ENCODE results near the gene OR2T10. TPM values are rescaled to one million over a fixed set of nuclear protein-coding genes. Genes with fewer than 3 reads are reported as not detected.
"Not testable (repeated sequence)": the region's sequence is repeated elsewhere in the genome, so short reads cannot be mapped to it uniquely, and the experiment has no call there.

OR2T10 gene
- polyA plus RNA-seq (2012; ENCODE audit: missing spikeins), result 0.23 TPM

- TF ChIP-seq POLR2AphosphoS5 (IDR thresholded peaks at IDR 0.05; ENCODE audit: low read depth, low read length) (no peak), POLR2A (IDR thresholded peaks at IDR 0.05; ENCODE audit: low read depth, low read length) (no peak), TAF1 (IDR thresholded peaks at IDR 0.05; ENCODE audit: borderline replicate concordance, low read depth, low read length) (no peak)
- FAIRE-seq, result no peak
- DNase-seq (ENCODE audit: insufficient read length), result no peak
Observed at GRCh38 chr1:248597589-248597988, at the start of gene OR2T10. Gene OR2T10 (minus strand): TSS chr1:248597700. CDS start chr1:248593768, 3,932 bp downstream.

DNA sequence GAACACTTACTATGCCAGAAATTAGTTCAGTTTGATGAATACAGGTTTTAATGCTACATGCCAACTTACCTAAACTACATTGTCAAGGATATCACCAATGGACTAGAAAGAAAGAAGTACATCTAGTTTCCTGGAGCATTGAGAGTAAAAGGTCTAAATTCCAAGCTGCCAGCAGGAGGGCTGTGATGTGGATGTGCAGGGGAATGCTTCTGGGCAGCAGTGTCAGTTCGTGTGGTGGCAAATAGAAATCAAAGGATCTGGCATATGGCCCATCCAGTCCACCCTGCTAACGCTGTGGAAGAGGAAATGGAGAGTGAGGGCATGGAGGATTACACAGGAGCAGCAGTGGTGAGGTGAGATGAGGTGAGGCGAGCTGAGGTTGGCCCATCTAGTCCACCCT, 47.7 kb upstream of the OR2T10 start, which contains the start of gene OR2T35:
Gene OR2T35, minus strand, starts transcription at position 101 of the 400 bp plus-strand sequence. CDS start 6,020 bp downstream, outside the sequence.
- not testable (repeated sequence) for DNase-seq (ENCODE audit: insufficient read length); FAIRE-seq

- DNase-seq (ENCODE audit: insufficient read length), result not testable (repeated sequence)
- peak; percentile 100 for FAIRE-seq
Observed at GRCh38 chr1:248642971-248643651, 45.6 kb upstream of the OR2T10 start.

GRCh38 chr1:248641583-248641982, 44.1 kb upstream of the OR2T10 start:
- DNase-seq (ENCODE audit: insufficient read length), result not testable (repeated sequence)
- peak; percentile 98 for FAIRE-seq

- peak; percentile 90 for FAIRE-seq
Observed at GRCh38 chr1:248640906-248641305, 43.4 kb upstream of the OR2T10 start.

GRCh38 chr1:248639652-248640051, 42.2 kb upstream of the OR2T10 start:
- FAIRE-seq, result peak; percentile 96
- DNase-seq (ENCODE audit: insufficient read length), result not testable (repeated sequence)

More at GRCh38 chr1:248640906-248641305, 43.4 kb upstream of the OR2T10 start:
- not testable (repeated sequence) for DNase-seq (ENCODE audit: insufficient read length)

DNA sequence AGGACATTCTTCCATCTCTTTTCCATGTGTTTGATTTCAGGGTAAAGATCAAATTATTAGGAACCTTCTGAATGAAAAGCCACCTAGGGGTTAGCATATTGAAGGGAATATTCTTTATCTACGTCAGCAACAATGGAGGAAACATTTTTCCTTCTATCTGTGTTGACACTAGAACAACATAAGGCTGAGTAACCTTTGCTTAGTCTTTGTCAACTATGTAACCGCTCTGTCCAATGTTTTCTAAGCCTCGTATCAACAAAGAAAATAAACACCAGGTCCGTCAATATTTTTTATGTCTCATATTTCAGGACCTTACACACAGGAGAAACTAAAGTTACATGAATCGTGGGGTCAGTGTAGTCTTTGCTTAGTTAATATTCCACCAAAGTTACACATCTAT, 39.1 kb upstream of the OR2T10 start:
- not testable (repeated sequence) for FAIRE-seq; DNase-seq (ENCODE audit: insufficient read length)

DNA sequence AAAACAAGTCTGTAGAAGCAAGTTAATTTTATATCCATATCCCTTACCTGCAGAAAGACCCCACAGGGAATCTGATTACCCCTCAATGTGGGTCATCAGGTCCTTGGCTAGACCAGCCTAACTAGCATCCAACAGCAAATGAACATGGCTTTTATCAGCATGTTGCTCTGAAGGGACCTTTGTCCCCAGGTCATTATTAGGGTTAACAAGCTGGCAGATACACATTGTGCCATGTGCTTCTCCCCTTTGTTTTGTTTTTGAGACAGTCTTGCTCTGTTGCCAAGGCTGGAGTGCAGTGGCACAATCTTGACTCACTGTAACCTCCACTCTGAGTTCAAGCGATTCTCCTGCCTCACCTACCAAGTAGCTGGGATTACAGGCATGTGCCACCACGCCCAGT, 37.5 kb upstream of the OR2T10 start, which contains the start of gene OR2T11:
Gene OR2T11, minus strand, starts transcription at position 101 of the 400 bp plus-strand sequence. CDS start 7,963 bp downstream, outside the sequence.
- FAIRE-seq, result peak; percentile 75
- DNase-seq (ENCODE audit: insufficient read length), result not testable (repeated sequence)

GRCh38 chr1:248631354-248632008, 34.0 kb upstream of the OR2T10 start:
- no peak for FAIRE-seq
- TF ChIP-seq POLR2A (IDR thresholded peaks at IDR 0.05; ENCODE audit: low read depth, low read length) (no peak), TAF1 (IDR thresholded peaks at IDR 0.05; ENCODE audit: borderline replicate concordance, low read depth, low read length) (no peak), POLR2AphosphoS5 (IDR thresholded peaks at IDR 0.05; ENCODE audit: low read depth, low read length) (no peak)
- no peak for DNase-seq (ENCODE audit: insufficient read length)

DNA sequence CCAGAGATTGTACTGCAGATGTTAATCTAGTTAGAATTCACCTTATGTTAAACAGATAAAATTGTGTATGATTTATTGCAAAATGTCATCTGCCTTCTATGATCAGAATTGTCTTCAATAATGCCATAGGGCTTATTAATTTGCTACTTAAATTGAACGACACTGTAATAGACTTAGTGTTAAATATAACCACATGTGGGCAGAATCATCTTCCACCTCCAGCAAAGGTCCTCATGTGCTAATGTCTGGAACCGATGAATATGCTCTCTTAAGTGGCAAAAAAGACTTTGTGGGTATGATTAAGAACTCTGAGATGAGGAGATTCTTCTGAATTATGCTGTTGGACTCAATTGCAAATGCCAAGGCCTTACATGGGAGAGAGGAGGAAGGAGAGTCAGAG, 33.1 kb upstream of the OR2T10 start:
- FAIRE-seq (no peak), DNase-seq (ENCODE audit: insufficient read length) (no peak)
- no peak for TF ChIP-seq TAF1 (IDR thresholded peaks at IDR 0.05; ENCODE audit: borderline replicate concordance, low read depth, low read length)
- no peak for TF ChIP-seq POLR2A (IDR thresholded peaks at IDR 0.05; ENCODE audit: low read depth, low read length)
- TF ChIP-seq POLR2AphosphoS5 (IDR thresholded peaks at IDR 0.05; ENCODE audit: low read depth, low read length), result no peak

DNA sequence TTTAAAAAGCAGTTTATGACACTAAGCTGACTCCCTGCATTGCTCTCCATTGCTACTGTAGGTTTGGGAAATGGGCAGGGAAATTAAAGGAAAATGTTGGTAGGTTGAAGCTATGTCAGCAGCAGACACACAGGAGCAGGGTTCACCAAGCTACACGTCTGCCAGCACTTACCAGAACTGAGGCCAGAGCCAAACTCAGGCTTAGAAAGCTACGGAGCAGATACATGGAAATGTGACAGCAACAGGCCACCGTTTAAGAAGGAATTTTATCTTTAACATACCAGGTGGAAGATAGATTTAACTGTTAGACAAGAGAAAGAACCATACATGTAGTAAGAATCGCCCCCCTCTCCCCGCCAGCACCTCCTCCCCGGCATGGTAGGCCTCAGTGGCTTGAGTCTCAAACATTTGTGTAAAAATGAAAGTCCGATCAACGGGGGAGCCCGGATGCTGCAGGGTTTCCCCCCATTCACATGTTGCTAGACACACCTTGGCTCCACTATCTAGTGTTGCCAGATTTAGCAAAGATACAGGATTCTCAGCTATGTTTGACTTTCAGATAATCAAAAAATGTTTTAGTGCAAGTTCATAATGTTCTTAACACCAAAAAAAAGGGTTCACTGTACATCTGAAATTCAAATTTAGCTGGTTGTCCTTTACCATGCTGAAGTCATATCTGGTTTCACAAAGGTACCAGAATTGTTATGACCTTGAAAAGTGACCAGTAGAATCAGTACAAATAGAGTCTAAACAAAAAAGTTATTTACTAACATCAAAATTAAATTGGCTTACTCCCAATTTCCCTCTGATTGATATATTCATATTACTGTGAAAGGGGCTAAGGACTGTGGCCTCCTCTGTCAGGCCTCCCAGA, 30.7 kb upstream of the OR2T10 start:
- no peak for FAIRE-seq
- TF ChIP-seq TAF1 (IDR thresholded peaks at IDR 0.05; ENCODE audit: borderline replicate concordance, low read depth, low read length), result no peak
- no peak for TF ChIP-seq POLR2A (IDR thresholded peaks at IDR 0.05; ENCODE audit: low read depth, low read length)
- no peak for TF ChIP-seq POLR2AphosphoS5 (IDR thresholded peaks at IDR 0.05; ENCODE audit: low read depth, low read length)
- peak; percentile 16 for DNase-seq (ENCODE audit: insufficient read length)

DNA sequence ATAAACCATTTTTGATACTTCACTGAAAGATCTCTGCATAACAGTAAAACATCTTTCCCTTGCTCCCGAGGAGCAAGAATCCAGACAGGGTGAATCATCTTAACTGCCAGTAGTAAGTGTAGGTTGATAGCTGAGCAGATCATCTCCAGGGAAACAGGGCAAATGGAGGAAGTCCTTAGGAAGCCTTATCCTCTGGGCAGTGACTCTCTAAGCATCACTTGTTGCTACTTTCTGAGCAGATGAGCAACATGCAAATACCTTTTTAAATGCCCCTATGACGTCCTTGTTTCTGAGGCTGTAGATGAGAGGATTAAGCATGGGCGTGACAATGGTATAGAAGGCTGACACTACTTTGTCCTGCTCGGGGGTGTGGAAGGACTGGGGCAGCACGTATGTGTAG, 28.5 kb upstream of the OR2T10 start:
- TF ChIP-seq POLR2A (IDR thresholded peaks at IDR 0.05; ENCODE audit: low read depth, low read length), result no peak
- no peak for TF ChIP-seq TAF1 (IDR thresholded peaks at IDR 0.05; ENCODE audit: borderline replicate concordance, low read depth, low read length)
- DNase-seq (ENCODE audit: insufficient read length) (no peak), FAIRE-seq (no peak)

- TF ChIP-seq POLR2AphosphoS5 (IDR thresholded peaks at IDR 0.05; ENCODE audit: low read depth, low read length) (no peak), POLR2A (IDR thresholded peaks at IDR 0.05; ENCODE audit: low read depth, low read length) (no peak), TAF1 (IDR thresholded peaks at IDR 0.05; ENCODE audit: borderline replicate concordance, low read depth, low read length) (no peak)
- DNase-seq (ENCODE audit: insufficient read length) (no peak), FAIRE-seq (no peak)
Observed at GRCh38 chr1:248625166-248625565, 27.7 kb upstream of the OR2T10 start.
